IMR-90 (cell line): Measurements from ENCODE around the gene ZRSR2. TPM values are rescaled to one million over a fixed set of nuclear protein-coding genes. Genes with fewer than 3 reads are reported as not detected.
A peak's percentile ranks its signal among the peaks of the same experiment; 100 is the strongest.

Experiments used
- ATAC-seq: fragments of 200-7000 bp; cut with Tn5 transposase; 2 replicates; pipeline ENCODE4 v1.9.1; 2020; ENCODE audit warnings: low read depth, mild to moderate bottlenecking, moderate library complexity
- BruUV-seq: library from RNA; stranded (reverse); fragments of 400-500 nt; replicated peaks from 2 replicates; lab custom pipeline; 2021; lab: Mats Ljungman, UMichigan
- CTCF ChIA-PET: fragments of 300-600 bp; formaldehyde crosslinking; extraction: SDS; loops from one replicate; lab custom pipeline; 2021; ENCODE audit warnings: antibody characterized with exemption; lab: Yijun Ruan, JAX
- POLR2A ChIA-PET: fragments of 300-600 bp; sonication (Branson Sonifier 250); formaldehyde crosslinking; loops from one replicate; lab custom pipeline; 2022; ENCODE audit warnings: antibody characterized with exemption; ENCODE audit not compliant: unreplicated experiment; lab: Charles Lee
- DNase-seq: peaks from one replicate; pipeline ENCODE4 v3.0.0; 2013
- H2AFZ ChIP-seq: replicated peaks from 2 replicates; pipeline ENCODE3; 2013; ENCODE audit warnings: low read length, mild to moderate bottlenecking; ENCODE audit not compliant: poor library complexity
- H2AK5ac ChIP-seq: 2 replicates; pipeline ENCODE4 v1.6.1; 2013; ENCODE audit warnings: low read depth, low read length, inconsistent platforms
- H2AK9ac ChIP-seq: replicated peaks from 2 replicates; pipeline ENCODE3; 2013; ENCODE audit warnings: mild to moderate bottlenecking, low read depth, low read length, moderate library complexity; ENCODE audit not compliant: poor library complexity
- H2BK120ac ChIP-seq: 2 replicates; pipeline ENCODE4 v1.6.1; 2013; ENCODE audit warnings: low read depth, low read length, inconsistent platforms
- H2BK15ac ChIP-seq: 3 replicates; pipeline ENCODE4 v1.6.1; 2013; ENCODE audit warnings: low read depth, low read length, inconsistent platforms
- H2BK20ac ChIP-seq: 2 replicates; pipeline ENCODE4 v1.6.1; 2013; ENCODE audit warnings: low read depth, mild to moderate bottlenecking, inconsistent platforms, low read length, moderate library complexity
- H2BK5ac ChIP-seq: 2 replicates; pipeline ENCODE4 v1.6.1; 2013; ENCODE audit warnings: mild to moderate bottlenecking, low read depth, low read length, inconsistent platforms; ENCODE audit not compliant: poor library complexity, severe bottlenecking
- H3K14ac ChIP-seq: replicated peaks from 2 replicates; pipeline ENCODE4 v1.6.1; 2013; ENCODE audit warnings: low read depth, low read length, inconsistent platforms
- H3K18ac ChIP-seq: 2 replicates; pipeline ENCODE4 v1.6.1; 2013; ENCODE audit warnings: low read depth, low read length, control low read depth
- H3K23ac ChIP-seq: 2 replicates; pipeline ENCODE4 v1.6.1; 2013; ENCODE audit warnings: low read depth, low read length, inconsistent platforms
- H3K27ac ChIP-seq: 2 replicates; pipeline ENCODE4 v1.5.1; 2013; ENCODE audit warnings: mild to moderate bottlenecking, control low read depth, low read length; ENCODE audit not compliant: insufficient read depth
- H3K27me3 ChIP-seq: 2 replicates; pipeline ENCODE4 v1.6.1; 2013; ENCODE audit warnings: low read length; ENCODE audit not compliant: control insufficient read depth, insufficient read depth
- H3K36me3 ChIP-seq: 2 replicates; pipeline ENCODE4 v1.6.1; 2013; ENCODE audit warnings: low read length, mixed read lengths; ENCODE audit not compliant: control insufficient read depth, insufficient read depth
- H3K4ac ChIP-seq: 2 replicates; pipeline ENCODE4 v1.6.1; 2013; ENCODE audit warnings: low read depth, low read length, inconsistent platforms
- H3K4me1 ChIP-seq: 2 replicates; pipeline ENCODE4 v1.6.1; 2013; ENCODE audit warnings: low read length, mixed read lengths; ENCODE audit not compliant: control insufficient read depth, insufficient read depth
- H3K4me2 ChIP-seq: 2 replicates; pipeline ENCODE4 v1.6.1; 2013; ENCODE audit warnings: low read depth, mild to moderate bottlenecking, control low read depth, low read length, moderate library complexity
- H3K4me3 ChIP-seq: 2 replicates; pipeline ENCODE4 v1.5.1; 2013; ENCODE audit warnings: low read depth, mild to moderate bottlenecking, control low read depth, low read length, moderate library complexity; ENCODE audit not compliant: insufficient read depth
- H3K56ac ChIP-seq: 2 replicates; pipeline ENCODE4 v1.6.1; 2013; ENCODE audit warnings: low read length, inconsistent platforms; ENCODE audit not compliant: insufficient read depth; ENCODE audit errors: extremely low read depth
- H3K79me1 ChIP-seq, 2 experiments: 2 replicates each; pipeline ENCODE4 v1.6.1; 2013; ENCODE audit warnings: low read length in 2 of 2, inconsistent platforms in 1 of 2, low read depth in 1 of 2
- H3K9ac ChIP-seq: 2 replicates; pipeline ENCODE4 v1.6.1; 2013; ENCODE audit warnings: low read depth, low read length, control low read depth
- H3K9me1 ChIP-seq: 2 replicates; pipeline ENCODE4 v1.6.1; 2013; ENCODE audit warnings: low read length, inconsistent platforms; ENCODE audit not compliant: insufficient read depth
- H3K9me3 ChIP-seq: 2 replicates; pipeline ENCODE4 v1.6.1; 2013; ENCODE audit warnings: low read length; ENCODE audit not compliant: control insufficient read depth, insufficient read depth
- H4K20me1 ChIP-seq: 2 replicates; pipeline ENCODE4 v1.6.1; 2013; ENCODE audit warnings: low read length, inconsistent platforms; ENCODE audit not compliant: insufficient read depth
- H4K5ac ChIP-seq: 2 replicates; pipeline ENCODE4 v1.6.1; 2013; ENCODE audit warnings: mild to moderate bottlenecking, low read depth, low read length, control low read depth
- H4K8ac ChIP-seq, 2 experiments: 2 replicates each; pipeline ENCODE4 v1.6.1; 2013; ENCODE audit warnings: low read depth in 2 of 2, low read length in 2 of 2, control low read depth in 1 of 2, inconsistent platforms in 1 of 2
- H4K91ac ChIP-seq: 2 replicates; pipeline ENCODE4 v1.6.1; 2013; ENCODE audit warnings: low read depth, low read length, inconsistent platforms; ENCODE audit not compliant: insufficient read depth
- BHLHE40 ChIP-seq: fragments of 150-350 bp; IDR thresholded peaks from 2 replicates; pipeline ENCODE4 v1.6.1; 2016; ENCODE audit warnings: mild to moderate bottlenecking, low read depth, low read length
- CEBPB ChIP-seq: IDR thresholded peaks from 2 replicates; pipeline ENCODE4 v1.6.1; 2012; ENCODE audit warnings: low read depth, low read length, improper control_type of control experiment
- CHD1 ChIP-seq: IDR thresholded peaks from 2 replicates; pipeline ENCODE4 v1.6.1; 2012; ENCODE audit warnings: low read depth, low read length, improper control_type of control experiment
- CTCF ChIP-seq: conservative IDR thresholded peaks from 2 replicates; pipeline ENCODE4 v1.5.1; 2012; ENCODE audit warnings: mild to moderate bottlenecking, low read depth, low read length, improper control_type of control experiment
- ELK1 ChIP-seq: fragments of 150-350 bp; IDR thresholded peaks from 2 replicates; pipeline ENCODE4 v1.6.1; 2016; ENCODE audit warnings: low read depth, mild to moderate bottlenecking, low read length, moderate library complexity, borderline replicate concordance
- FOS ChIP-seq: fragments of 150-350 bp; IDR thresholded peaks from 2 replicates; pipeline ENCODE4 v1.6.1; 2016; ENCODE audit warnings: low read depth, low read length
- MAFK ChIP-seq: IDR thresholded peaks from 2 replicates; pipeline ENCODE4 v1.6.1; 2012; ENCODE audit warnings: low read depth, low read length, improper control_type of control experiment
- MAZ ChIP-seq: IDR thresholded peaks from 2 replicates; pipeline ENCODE4 v1.6.1; 2012; ENCODE audit warnings: low read depth, mild to moderate bottlenecking, low read length, improper control_type of control experiment, moderate library complexity, borderline replicate concordance
- MXI1 ChIP-seq: IDR thresholded peaks from 2 replicates; pipeline ENCODE4 v1.6.1; 2012; ENCODE audit warnings: low read depth, mild to moderate bottlenecking, low read length, moderate library complexity, borderline replicate concordance
- NFE2L2 ChIP-seq: fragments of 150-350 bp; IDR thresholded peaks from 2 replicates; pipeline ENCODE4 v1.6.1; 2016; ENCODE audit warnings: low read depth, mild to moderate bottlenecking, low read length
- POLR2A ChIP-seq: IDR thresholded peaks from 2 replicates; pipeline ENCODE4 v1.6.1; 2012; ENCODE audit warnings: mild to moderate bottlenecking, low read depth, low read length
- RAD21 ChIP-seq: IDR thresholded peaks from 2 replicates; pipeline ENCODE4 v1.6.1; 2012; ENCODE audit warnings: low read length, improper control_type of control experiment
- RCOR1 ChIP-seq: IDR thresholded peaks from 2 replicates; pipeline ENCODE4 v1.6.1; 2012; ENCODE audit warnings: mild to moderate bottlenecking, low read length, improper control_type of control experiment; ENCODE audit not compliant: insufficient replicate concordance
- RFX5 ChIP-seq: IDR thresholded peaks from 2 replicates; pipeline ENCODE4 v1.8.0; 2012; ENCODE audit warnings: low read depth, mild to moderate bottlenecking, low read length, moderate library complexity
- SMC3 ChIP-seq: fragments of 150-350 bp; IDR thresholded peaks from 2 replicates; pipeline ENCODE4 v1.6.1; 2016; ENCODE audit warnings: low read depth, mild to moderate bottlenecking, antibody characterized with exemption, low read length, moderate library complexity
- USF2 ChIP-seq: fragments of 150-350 bp; IDR thresholded peaks from 2 replicates; pipeline ENCODE4 v1.6.1; 2017; ENCODE audit warnings: mild to moderate bottlenecking, antibody characterized with exemption, low read length, low read depth
- WGBS, 2 experiments: methylation state at CpG; one replicate each; pipeline versions ENCODE4 v1.1.5 to v1.1.7; 2013; ENCODE audit warnings: missing lambda C conversion rate in 2 of 2; ENCODE audit not compliant: insufficient read length in 1 of 2; ENCODE audit errors: extremely low coverage in 2 of 2; 5-methylcytosine and 5-hydroxymethylcytosine counted together
- dilution Hi-C: fragments of 300-500 bp; cut with HindIII; formaldehyde crosslinking; loops from one replicate; pipeline ENCODE4 v1.14.3; 2018; ENCODE audit warnings: low sequenced_read_pairs; ENCODE audit not compliant: unreplicated experiment
- in situ Hi-C: fragments of 300-500 bp; cut with MboI; formaldehyde crosslinking; loops from 3 replicates; pipeline ENCODE4 v1.14.3; 2019; ENCODE audit warnings: low sequenced_read_pairs, inconsistent platforms, mixed read lengths
- intact Hi-C: fragments of 100-400 bp; cut with micrococcal nuclease; formaldehyde crosslinking; loops from 2 replicates; pipeline ENCODE4 v1.10.0; 2022
- polyA plus RNA-seq, 3 experiments: library from polyadenylated mRNA; depleted of rRNA; stranded (reverse); fragments of >200 nt; gene quantifications; 2 replicates each; pipeline ENCODE4 v1.2.3, GENCODE V29; 2012; ENCODE audit warnings: low replicate concordance in 1 of 3
- total RNA-seq: library from RNA; depleted of rRNA; stranded (reverse); fragments of >200 nt; gene quantifications from 2 replicates; pipeline ENCODE4 v1.2.3, GENCODE V29; 2012

ZRSR2 gene
- total and polyA plus RNA-seq, 2 of the 4 experiments (the other 2 are of a cell fraction): 4.7 to 11.3 TPM

GRCh38 chrX:15816438-15816809 lies 26.1 kb downstream of the ZRSR2 start:
- intact Hi-C loops: no loop called here
- H3K27ac ChIP-seq: no peak overlapping the region
- H3K18ac ChIP-seq: no peak overlapping the region
- ATAC-seq: peak; percentile 45
- no peak overlapping the region for H3K56ac ChIP-seq
- no peak overlapping the region for H3K4me2 ChIP-seq
- CTCF ChIA-PET: interaction anchor here (1.2 kb wide), 1 partner anchor 12 kb away, joined by 4 read pairs; no protein-coding TSS in a partner anchor
- no peak overlapping the region for H2BK5ac ChIP-seq
- H2AK9ac ChIP-seq: no peak overlapping the region
- no peaks in the 10 kb centered on the region; a peak in 2 of 4 replicates for H3K79me1 ChIP-seq
- H2BK120ac ChIP-seq: no peak overlapping the region
- H4K91ac ChIP-seq: no peak overlapping the region
- no CpG with 5 or more reads among the region's 1 CpG for WGBS, 2 experiments
- H3K36me3 ChIP-seq: peaks cover 16% of the 10 kb centered on the region
- no peaks in the 10 kb centered on the region for H4K20me1 ChIP-seq
- no peak overlapping the region for H3K4ac ChIP-seq
- no peak overlapping the region for H2AK5ac ChIP-seq
- H3K9ac ChIP-seq: no peak overlapping the region
- dilution Hi-C loops: no loop called here
- in situ Hi-C loops: loop anchor here (25.0 kb wide), 1 partner anchor 871 kb away; no protein-coding TSS in a partner anchor
- no peak overlapping the region for H2BK20ac ChIP-seq
- no peaks in the 10 kb centered on the region for H3K9me3 ChIP-seq
- POLR2A ChIA-PET: no interaction called here
- no peak overlapping the region for H3K4me3 ChIP-seq
- TF ChIP-seq BHLHE40: no peak
- TF ChIP-seq NFE2L2: no peak
- TF ChIP-seq POLR2A: no peak
- TF ChIP-seq MXI1: no peak
- TF ChIP-seq ELK1: no peak
- no peak for TF ChIP-seq CTCF
- no peak for TF ChIP-seq RCOR1
- no peak for TF ChIP-seq RAD21
- no peak for TF ChIP-seq MAFK
- no peak for TF ChIP-seq CHD1
- TF ChIP-seq FOS: no peak
- TF ChIP-seq RFX5: no peak
- no peak for TF ChIP-seq CEBPB
- TF ChIP-seq USF2: no peak
- no peak for TF ChIP-seq MAZ
- TF ChIP-seq SMC3: no peak
- no peak overlapping the region for H4K5ac ChIP-seq
- no peak overlapping the region for H2AFZ ChIP-seq
- H3K27me3 ChIP-seq: no peaks in the 10 kb centered on the region
- DNase-seq: peak; percentile 24
- no peak overlapping the region for H4K8ac ChIP-seq
- no TSS peak for BruUV-seq
- H3K23ac ChIP-seq: no peak overlapping the region
- peaks cover 4% of the 10 kb centered on the region; the same call in 1 of the 2 replicates for H3K4me1 ChIP-seq
- H2BK15ac ChIP-seq: no peak overlapping the region
- H3K14ac ChIP-seq: no peak overlapping the region
- peaks cover 3% of the 10 kb centered on the region for H3K9me1 ChIP-seq
